ENCODE data around the gene DAB1.

DNA sequence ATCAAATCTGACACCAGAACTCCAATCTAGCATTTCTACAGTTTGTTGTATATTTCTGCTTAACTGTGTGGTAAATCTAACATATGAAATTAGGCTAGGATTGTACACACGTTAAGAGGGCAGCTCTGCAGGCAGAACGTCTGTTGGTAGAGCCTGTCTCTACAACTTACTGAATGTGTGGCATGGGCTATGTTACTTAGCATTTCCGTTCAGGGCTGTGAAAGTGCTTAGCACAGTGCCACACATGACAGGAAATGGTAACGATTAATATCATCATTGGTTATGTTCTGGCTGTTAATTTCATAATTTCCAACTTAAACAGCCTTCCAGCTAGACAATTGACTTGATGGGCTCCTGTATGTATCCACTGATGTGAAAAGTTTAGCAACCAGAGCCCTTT, 448.4 kb downstream of the DAB1 start:
- TF ChIP-seq POLR2AphosphoS5 (IDR thresholded peaks at IDR 0.05) (no peak), EP300 (IDR thresholded peaks at IDR 0.05; ENCODE audit: low read depth) (no peak), POLR2A (IDR thresholded peaks at IDR 0.05) (no peak)

Measured in transverse colon (tissue), 3 donors.